Colon (tissue), 2 donors: ENCODE data around the gene NME9.

Source experiments
- FAIRE-seq: peaks from 2 replicates; lab custom pipeline; 2012; peaks lifted over from hg19 to GRCh38; lab: Jason Lieb, UNC
- donor health status: control.
- donor health status: control.

The NME9 gene

GRCh38 chr3:138282836-138283235, 46.8 kb downstream of the NME9 start:
- FAIRE-seq: no peak

GRCh38 chr3:138281561-138281960, 48.1 kb downstream of the NME9 start:
- no peak for FAIRE-seq

GRCh38 chr3:138271189-138271794, 58.4 kb downstream of the NME9 start:
- no peak for FAIRE-seq

- FAIRE-seq: no peak
Measured at GRCh38 chr3:138270245-138270644, 59.4 kb downstream of the NME9 start.

- no peak for FAIRE-seq
Measured at GRCh38 chr3:138267083-138267482, 62.6 kb downstream of the NME9 start.

- no peak for FAIRE-seq
Measured at GRCh38 chr3:138265745-138266144, 63.9 kb downstream of the NME9 start.

GRCh38 chr3:138263104-138263503, 66.5 kb downstream of the NME9 start:
- FAIRE-seq: no peak

- FAIRE-seq: no peak
Measured at GRCh38 chr3:138260611-138261010, 69.0 kb downstream of the NME9 start.

- no peak for FAIRE-seq
Measured at GRCh38 chr3:138259126-138259525, 70.5 kb downstream of the NME9 start.

- FAIRE-seq: no peak
Measured at GRCh38 chr3:138257986-138258385, 71.7 kb downstream of the NME9 start.

GRCh38 chr3:138256022-138256421, 73.6 kb downstream of the NME9 start:
- no peak for FAIRE-seq

GRCh38 chr3:138254216-138254615, 75.4 kb downstream of the NME9 start:
- no peak for FAIRE-seq

- FAIRE-seq: no peak
Measured at GRCh38 chr3:138253609-138254008, 76.0 kb downstream of the NME9 start.
